Vagina (tissue), 2 donors: ENCODE data around the gene EIPR1. TPM values are rescaled to one million over a fixed set of nuclear protein-coding genes. Genes with fewer than 3 reads are reported as not detected.
"Not testable (repeated sequence)": the region's sequence is repeated elsewhere in the genome, so short reads cannot be mapped to it uniquely, and the experiment has no call there.

Experiments
- DNase-seq, 2 donors: peaks; one replicate each; pipeline ENCODE4 v3.0.0-alpha.2; 2017; ENCODE audit errors: extremely low spot score in 2 of 2
- H3K27ac ChIP-seq: fragments of 200-600 bp; sonication (generic); one replicate; pipeline ENCODE4 v1.5.1; 2019
- H3K27me3 ChIP-seq: fragments of 200-600 bp; sonication (generic); one replicate; pipeline ENCODE4 v1.5.1; 2019
- H3K36me3 ChIP-seq, 2 donors: fragments of 200-600 bp; sonication (generic); one replicate each; pipeline ENCODE4 v1.5.1; 2017 to 2019
- H3K4me1 ChIP-seq: fragments of 200-600 bp; sonication (generic); one replicate; pipeline ENCODE4 v1.5.1; 2019
- H3K4me3 ChIP-seq, 2 donors: fragments of 200-600 bp; sonication (generic); 1 replicate in 1 of 2; 2 replicates in 1 of 2; pipeline ENCODE4 v1.5.1; 2016 to 2019
- H3K9me3 ChIP-seq: fragments of 200-600 bp; sonication (generic); one replicate; pipeline ENCODE4 v1.5.1; 2019
- CTCF ChIP-seq, 3 experiments: fragments of 450-650 bp in 2 of 3; fragments of 200-600 bp in 1 of 3; sonication (generic) in 1 of 3; IDR thresholded peaks; one replicate each; pipeline ENCODE4 v1.5.1; 2017 to 2019; ENCODE audit warnings: antibody characterized with exemption in 3 of 3, mild to moderate bottlenecking in 2 of 3, moderate library complexity in 2 of 3
- POLR2A ChIP-seq, 2 donors: fragments of 450-650 bp; IDR thresholded peaks; one replicate each; pipeline ENCODE4 v1.6.1; 2017; ENCODE audit warnings: antibody characterized with exemption in 2 of 2, mild to moderate bottlenecking in 2 of 2, moderate library complexity in 2 of 2
- POLR2AphosphoS5 ChIP-seq, 2 donors: sonication (generic); formaldehyde crosslinking; IDR thresholded peaks; one replicate each; pipeline ENCODE4 v1.9.0; 2017; ENCODE audit warnings: antibody characterized with exemption in 2 of 2, mild to moderate bottlenecking in 2 of 2, low read depth in 1 of 2; ENCODE audit not compliant: insufficient read depth in 1 of 2
- intact Hi-C: fragments of 100-400 bp; cut with DNase I; formaldehyde crosslinking; loops from one replicate; pipeline ENCODE4 v1.15.1; 2023
- total RNA-seq: library from RNA; depleted of rRNA; stranded (reverse); fragments of >200 nt; gene quantifications from one replicate; pipeline ENCODE4 v1.2.3, GENCODE V29; 2016

Gene EIPR1
- total RNA-seq, 1 donor from 2014 or later = 39.8 TPM

GRCh38 chr2:3376821-3377220 is 797 bp downstream of the EIPR1 start:
- no peaks in the 10 kb centered on the region for H3K36me3 ChIP-seq
- no peak for DNase-seq
- intact Hi-C loops = no loop called here
- H3K27ac ChIP-seq = no peak overlapping the region
- peak overlapping the region; percentile 67 to 88 for H3K4me3 ChIP-seq
- H3K4me1 ChIP-seq = peaks cover 42% of the 10 kb centered on the region
- no peaks in the 10 kb centered on the region for H3K27me3 ChIP-seq
- no peaks in the 10 kb centered on the region for H3K9me3 ChIP-seq
- TF ChIP-seq CTCF (IDR thresholded peaks at IDR 0.05) (no peak), POLR2A (IDR thresholded peaks at IDR 0.05) (no peak)

- H3K4me3 ChIP-seq, H3K36me3 ChIP-seq, H3K4me1 ChIP-seq, H3K27me3 ChIP-seq, H3K27ac ChIP-seq, H3K9me3 ChIP-seq, DNase-seq, intact Hi-C loops: not testable (repeated sequence)
Observed at GRCh38 chr2:3369340-3370181, 8.1 kb downstream of the EIPR1 start.

GRCh38 chr2:3368261-3368722 is 9.3 kb downstream of the EIPR1 start:
- H3K27ac ChIP-seq = no peak overlapping the region
- H3K36me3 ChIP-seq = no peaks in the 10 kb centered on the region
- H3K4me1 ChIP-seq = no peaks in the 10 kb centered on the region
- H3K27me3 ChIP-seq = no peaks in the 10 kb centered on the region
- DNase-seq = no peak
- intact Hi-C loops = no loop called here
- H3K9me3 ChIP-seq = no peaks in the 10 kb centered on the region
- no peak for TF ChIP-seq POLR2AphosphoS5 (IDR thresholded peaks at IDR 0.05; ENCODE audit: insufficient read depth in 1 of 2, low read depth in 1 of 2)
- TF ChIP-seq CTCF (IDR thresholded peaks at IDR 0.05) = no peak
- TF ChIP-seq POLR2A (IDR thresholded peaks at IDR 0.05) = no peak
- H3K4me3 ChIP-seq = no peak overlapping the region

- Histone ChIP-seq H3K4me1 (no peaks in the 10 kb centered on the region), H3K27ac (no peak overlapping the region), H3K4me3 (no peak overlapping the region), H3K36me3 (no peaks in the 10 kb centered on the region), H3K9me3 (no peaks in the 10 kb centered on the region), H3K27me3 (no peaks in the 10 kb centered on the region)
- no peak for TF ChIP-seq POLR2A (IDR thresholded peaks at IDR 0.05)
- TF ChIP-seq CTCF (IDR thresholded peaks at IDR 0.05) = no peak
- TF ChIP-seq POLR2AphosphoS5 (IDR thresholded peaks at IDR 0.05; ENCODE audit: insufficient read depth in 1 of 2, low read depth in 1 of 2) = no peak
- intact Hi-C loops = no loop called here
- DNase-seq = no peak
Observed at GRCh38 chr2:3365219-3365618, 12.4 kb downstream of the EIPR1 start.

- no peak for DNase-seq
- Histone ChIP-seq H3K4me3 (no peak overlapping the region), H3K36me3 (no peaks in the 10 kb centered on the region), H3K9me3 (no peaks in the 10 kb centered on the region), H3K4me1 (no peaks in the 10 kb centered on the region), H3K27ac (no peak overlapping the region), H3K27me3 (no peaks in the 10 kb centered on the region)
- no peak for TF ChIP-seq POLR2A (IDR thresholded peaks at IDR 0.05)
- no peak for TF ChIP-seq CTCF (IDR thresholded peaks at IDR 0.05)
- TF ChIP-seq POLR2AphosphoS5 (IDR thresholded peaks at IDR 0.05; ENCODE audit: insufficient read depth in 1 of 2, low read depth in 1 of 2) = no peak
- intact Hi-C loops = no loop called here
Observed at GRCh38 chr2:3361518-3362389, 15.9 kb downstream of the EIPR1 start.
